Measurements from ENCODE around the gene CTIF. TPM values are rescaled to one million over a fixed set of nuclear protein-coding genes. Genes with fewer than 3 reads are reported as not detected.

Gene CTIF
- total RNA-seq, 2 experiments from 2014 or later: 0.06 to 0.38 TPM

- Histone ChIP-seq H3K4me1 (ENCODE audit: insufficient read depth, low read length, poor library complexity, severe bottlenecking) (peaks cover 11% of the 10 kb centered on the region), H3K36me3 (ENCODE audit: insufficient read depth, low read length) (no peaks in the 10 kb centered on the region), H3K9me2 (ENCODE audit: insufficient read depth, low read length) (no peaks in the 10 kb centered on the region), H3K79me2 (ENCODE audit: insufficient read depth, low read depth, low read length) (no peaks in the 10 kb centered on the region), H3K4me2 (ENCODE audit: low read length) (no peak overlapping the region), H4K20me1 (ENCODE audit: insufficient read depth, low read length) (no peaks in the 10 kb centered on the region), H3K9me3 (ENCODE audit: low read length) (no peaks in the 10 kb centered on the region), H3K27ac (ENCODE audit: low read depth, low read length, poor library complexity, severe bottlenecking) (no peak overlapping the region), H3K4me3 (ENCODE audit: low read depth, low read length, poor library complexity, severe bottlenecking) (no peak overlapping the region), H2AFZ (ENCODE audit: low read length) (no peak overlapping the region)
- BruUV-seq (replicated peaks): no TSS peak
- CTCF ChIA-PET (ENCODE audit: unreplicated experiment): no interaction called here
- no peak for DNase-seq (ENCODE audit: low spot score)
- TF ChIP-seq EZH2phosphoT487 (IDR thresholded peaks at IDR 0.05; ENCODE audit: borderline replicate concordance, low read depth, low read length) (no peak), CTCF (conservative IDR thresholded peaks at IDR 0.05; ENCODE audit: low read length) (no peak)
- POLR2A ChIA-PET: no interaction called here
- intact Hi-C loops (cut with micrococcal nuclease; ENCODE audit: unreplicated experiment): no loop called here
Observed at GRCh38 chr18:48893061-48893607, 354.3 kb downstream of the CTIF start.

- CTCF ChIA-PET (ENCODE audit: unreplicated experiment): no interaction called here
- Histone ChIP-seq H3K9me2 (ENCODE audit: insufficient read depth, low read length) (no peaks in the 10 kb centered on the region), H3K4me3 (ENCODE audit: low read depth, low read length, poor library complexity, severe bottlenecking) (no peak overlapping the region), H3K36me3 (ENCODE audit: insufficient read depth, low read length) (no peaks in the 10 kb centered on the region), H3K27ac (ENCODE audit: low read depth, low read length, poor library complexity, severe bottlenecking) (no peak overlapping the region), H3K79me2 (ENCODE audit: insufficient read depth, low read depth, low read length) (no peaks in the 10 kb centered on the region), H3K4me2 (ENCODE audit: low read length) (no peak overlapping the region), H2AFZ (ENCODE audit: low read length) (no peak overlapping the region), H3K4me1 (ENCODE audit: insufficient read depth, low read length, poor library complexity, severe bottlenecking) (peaks cover 11% of the 10 kb centered on the region), H3K9me3 (ENCODE audit: low read length) (no peaks in the 10 kb centered on the region), H4K20me1 (ENCODE audit: insufficient read depth, low read length) (no peaks in the 10 kb centered on the region)
- intact Hi-C loops (cut with micrococcal nuclease; ENCODE audit: unreplicated experiment): no loop called here
- BruUV-seq (replicated peaks): no TSS peak
- POLR2A ChIA-PET: no interaction called here
- TF ChIP-seq EZH2phosphoT487 (IDR thresholded peaks at IDR 0.05; ENCODE audit: borderline replicate concordance, low read depth, low read length) (no peak), CTCF (conservative IDR thresholded peaks at IDR 0.05; ENCODE audit: low read length) (no peak)
- no peak for DNase-seq (ENCODE audit: low spot score)
Observed at GRCh38 chr18:48893608-48894600, 355.1 kb downstream of the CTIF start.

All from OCI-LY7 (cell line).